ENCODE results near the gene STUM. TPM values are rescaled to one million over a fixed set of nuclear protein-coding genes. Genes with fewer than 3 reads are reported as not detected.
"Not testable (repeated sequence)": the region's sequence is repeated elsewhere in the genome, so short reads cannot be mapped to it uniquely, and the experiment has no call there.

Gene STUM
- total RNA-seq, 1 experiment from 2014 or later = not detected

DNA sequence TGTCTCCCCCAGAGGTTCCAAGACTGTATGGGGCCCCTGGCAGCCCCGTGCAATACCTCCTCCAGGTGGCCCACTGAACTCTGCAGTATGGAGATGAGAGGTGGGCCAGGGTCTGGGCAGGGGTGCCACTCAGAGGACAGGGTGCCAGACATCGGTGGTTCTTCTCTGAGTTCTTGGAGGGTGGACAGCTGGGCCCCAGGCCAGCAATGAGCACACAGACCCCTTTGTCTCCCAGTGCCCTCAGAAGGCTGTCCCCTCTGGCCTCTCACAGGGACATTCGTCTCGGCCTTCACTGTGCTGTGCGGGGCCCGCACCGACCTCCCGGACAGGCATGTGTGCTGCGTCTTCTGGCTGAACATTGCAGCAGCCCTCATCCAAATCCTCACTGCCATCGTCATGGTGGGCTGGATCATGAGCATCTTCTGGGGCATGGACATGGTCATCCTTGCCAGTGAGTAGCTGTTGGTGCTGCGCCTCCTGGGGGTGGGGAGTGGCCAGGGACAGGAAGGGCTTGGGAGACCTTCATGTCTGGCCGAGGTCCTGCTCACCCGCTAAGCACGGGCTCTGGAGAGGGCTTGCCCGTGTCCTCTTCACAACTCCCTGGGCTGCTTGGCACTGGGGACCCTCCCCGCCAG is 48.1 kb downstream of the STUM start:
- Mint-ChIP-seq H3K36me3 (ENCODE audit: insufficient read depth, unreplicated experiment) (no peaks in the 10 kb centered on the region), H3K27me3 (ENCODE audit: unreplicated experiment) (peaks cover 91% of the 10 kb centered on the region), H3K9me3 (ENCODE audit: low read depth, unreplicated experiment) (peaks cover 2% of the 10 kb centered on the region), H3K4me1 (ENCODE audit: low read depth, unreplicated experiment) (no peaks in the 10 kb centered on the region), H3K4me3 (ENCODE audit: low read depth, unreplicated experiment) (no peak overlapping the region), H3K27ac (ENCODE audit: unreplicated experiment) (no peak overlapping the region)
- TF ChIP-seq, protein P1, sequence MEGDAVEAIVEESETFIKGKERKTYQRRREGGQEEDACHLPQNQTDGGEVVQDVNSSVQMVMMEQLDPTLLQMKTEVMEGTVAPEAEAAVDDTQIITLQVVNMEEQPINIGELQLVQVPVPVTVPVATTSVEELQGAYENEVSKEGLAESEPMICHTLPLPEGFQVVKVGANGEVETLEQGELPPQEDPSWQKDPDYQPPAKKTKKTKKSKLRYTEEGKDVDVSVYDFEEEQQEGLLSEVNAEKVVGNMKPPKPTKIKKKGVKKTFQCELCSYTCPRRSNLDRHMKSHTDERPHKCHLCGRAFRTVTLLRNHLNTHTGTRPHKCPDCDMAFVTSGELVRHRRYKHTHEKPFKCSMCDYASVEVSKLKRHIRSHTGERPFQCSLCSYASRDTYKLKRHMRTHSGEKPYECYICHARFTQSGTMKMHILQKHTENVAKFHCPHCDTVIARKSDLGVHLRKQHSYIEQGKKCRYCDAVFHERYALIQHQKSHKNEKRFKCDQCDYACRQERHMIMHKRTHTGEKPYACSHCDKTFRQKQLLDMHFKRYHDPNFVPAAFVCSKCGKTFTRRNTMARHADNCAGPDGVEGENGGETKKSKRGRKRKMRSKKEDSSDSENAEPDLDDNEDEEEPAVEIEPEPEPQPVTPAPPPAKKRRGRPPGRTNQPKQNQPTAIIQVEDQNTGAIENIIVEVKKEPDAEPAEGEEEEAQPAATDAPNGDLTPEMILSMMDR (IDR thresholded peaks at IDR 0.05; ENCODE audit: unreplicated experiment) = no peak
- BruUV-seq (replicated peaks) = no TSS peak
- intact Hi-C loops (cut with micrococcal nuclease; ENCODE audit: unreplicated experiment) = no loop called here
- CTCF ChIA-PET = no interaction called here
- DNase-seq = no peak

GRCh38 chr1:226597616-226598454 is 49.3 kb downstream of the STUM start:
- no TSS peak for BruUV-seq (replicated peaks)
- intact Hi-C loops (cut with micrococcal nuclease; ENCODE audit: unreplicated experiment) = no loop called here
- Mint-ChIP-seq H3K27me3 (ENCODE audit: unreplicated experiment) (peaks cover 99% of the 10 kb centered on the region), H3K4me3 (ENCODE audit: low read depth, unreplicated experiment) (no peak overlapping the region), H3K4me1 (ENCODE audit: low read depth, unreplicated experiment) (no peaks in the 10 kb centered on the region), H3K36me3 (ENCODE audit: insufficient read depth, unreplicated experiment) (no peaks in the 10 kb centered on the region), H3K9me3 (ENCODE audit: low read depth, unreplicated experiment) (peaks cover 2% of the 10 kb centered on the region), H3K27ac (ENCODE audit: unreplicated experiment) (no peak overlapping the region)
- TF ChIP-seq, protein P1 (IDR thresholded peaks at IDR 0.05; ENCODE audit: unreplicated experiment) = no peak
- CTCF ChIA-PET = no interaction called here
- DNase-seq = no peak

GRCh38 chr1:226598455-226598849 is 49.9 kb downstream of the STUM start:
- H3K9me3 Mint-ChIP-seq (ENCODE audit: low read depth, unreplicated experiment) = peaks cover 2% of the 10 kb centered on the region
- H3K36me3 Mint-ChIP-seq (ENCODE audit: insufficient read depth, unreplicated experiment) = no peaks in the 10 kb centered on the region
- H3K4me1 Mint-ChIP-seq (ENCODE audit: low read depth, unreplicated experiment) = no peaks in the 10 kb centered on the region
- no peak for DNase-seq
- CTCF ChIA-PET = no interaction called here
- H3K4me3 Mint-ChIP-seq (ENCODE audit: low read depth, unreplicated experiment) = no peak overlapping the region
- BruUV-seq (replicated peaks) = no TSS peak
- intact Hi-C loops (cut with micrococcal nuclease; ENCODE audit: unreplicated experiment) = no loop called here
- H3K27me3 Mint-ChIP-seq (ENCODE audit: unreplicated experiment) = peaks cover 99% of the 10 kb centered on the region
- TF ChIP-seq, protein P1 (IDR thresholded peaks at IDR 0.05; ENCODE audit: unreplicated experiment) = no peak
- no peak overlapping the region for H3K27ac Mint-ChIP-seq (ENCODE audit: unreplicated experiment)

- CTCF ChIA-PET; H3K4me3 Mint-ChIP-seq (ENCODE audit: low read depth, unreplicated experiment); BruUV-seq (replicated peaks); intact Hi-C loops (cut with micrococcal nuclease; ENCODE audit: unreplicated experiment); H3K9me3 Mint-ChIP-seq (ENCODE audit: low read depth, unreplicated experiment); DNase-seq; H3K36me3 Mint-ChIP-seq (ENCODE audit: insufficient read depth, unreplicated experiment); H3K27ac Mint-ChIP-seq (ENCODE audit: unreplicated experiment); H3K4me1 Mint-ChIP-seq (ENCODE audit: low read depth, unreplicated experiment): not testable (repeated sequence)
- H3K27me3 Mint-ChIP-seq (ENCODE audit: unreplicated experiment) = peaks cover 99% of the 10 kb centered on the region
Measured at GRCh38 chr1:226598955-226599354, 50.4 kb downstream of the STUM start.

Measured in Calu3 (cell line).